Amniotic stem cell (primary cell): ENCODE measurements around the gene MED8.
"Not testable (repeated sequence)": the region's sequence is repeated elsewhere in the genome, so short reads cannot be mapped to it uniquely, and the experiment has no call there.

Source experiments
- DNase-seq: peaks from one replicate; lab custom pipeline; 2025; lab: John Stamatoyannopoulos, UW

The MED8 gene

DNA sequence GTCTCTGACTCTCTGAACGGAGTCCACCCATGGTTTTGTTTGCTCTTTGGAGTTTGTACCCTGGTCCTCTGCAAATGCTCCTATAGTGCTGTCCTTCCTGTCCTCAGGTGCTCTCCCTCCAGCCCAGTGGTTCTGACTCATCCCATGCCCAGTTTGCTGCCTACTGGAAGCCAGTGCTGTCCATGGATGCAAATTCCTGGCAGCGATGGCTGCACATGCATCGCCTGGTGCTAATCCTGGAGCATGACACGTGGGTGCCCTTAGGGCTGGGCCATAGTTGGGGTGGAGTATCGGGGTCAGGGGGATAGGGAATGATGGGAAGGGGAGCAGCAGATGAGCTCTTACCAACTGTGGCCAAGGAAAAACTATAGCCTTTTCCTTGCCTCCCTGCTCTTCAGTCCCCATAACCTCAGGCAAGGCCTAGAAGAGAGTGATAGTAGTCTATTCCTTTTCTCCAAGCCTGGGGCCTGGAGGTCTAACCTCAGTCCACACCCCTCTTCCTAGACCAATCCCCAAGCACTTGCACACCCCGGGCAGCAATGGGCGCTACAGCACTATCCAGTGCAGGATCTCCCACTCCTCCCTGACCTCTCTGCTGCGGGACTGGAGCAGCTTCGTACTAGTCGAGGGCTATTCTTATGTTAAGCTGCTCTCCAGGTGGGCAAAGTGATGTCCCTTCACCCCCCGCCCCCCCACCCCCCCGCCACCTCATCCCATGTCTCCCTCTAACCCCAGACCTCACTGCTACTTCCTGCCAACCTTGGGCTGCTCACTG lies 32.6 kb upstream of the MED8 start:
- DNase-seq: no peak

DNA sequence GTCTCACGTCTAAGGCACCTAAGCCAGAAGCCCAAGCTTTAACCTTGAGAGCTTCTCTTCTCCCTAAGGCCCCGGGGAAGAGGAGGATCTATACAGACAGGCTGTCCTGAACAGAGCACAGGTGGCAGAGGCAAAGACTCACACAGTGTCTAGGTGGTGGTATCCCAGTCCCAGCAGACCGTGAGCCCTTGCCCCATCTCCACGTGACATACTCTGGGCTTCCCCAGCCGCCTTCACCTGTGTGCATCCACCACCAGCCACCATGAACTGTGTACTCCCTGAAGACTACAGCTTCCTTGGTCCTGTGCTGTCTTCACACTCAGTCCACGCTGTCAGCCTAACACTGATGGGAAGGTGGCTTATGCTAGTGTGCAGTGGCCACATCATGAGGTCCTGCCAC lies 31.8 kb upstream of the MED8 start:
- DNase-seq: no peak

GRCh38 chr1:43420874-43421273 lies 31.3 kb upstream of the MED8 start:
- no peak for DNase-seq

- no peak for DNase-seq
Observed at GRCh38 chr1:43419627-43420425, 30.2 kb upstream of the MED8 start.

- no peak for DNase-seq
Observed at GRCh38 chr1:43418858-43419257, 29.3 kb upstream of the MED8 start.

DNA sequence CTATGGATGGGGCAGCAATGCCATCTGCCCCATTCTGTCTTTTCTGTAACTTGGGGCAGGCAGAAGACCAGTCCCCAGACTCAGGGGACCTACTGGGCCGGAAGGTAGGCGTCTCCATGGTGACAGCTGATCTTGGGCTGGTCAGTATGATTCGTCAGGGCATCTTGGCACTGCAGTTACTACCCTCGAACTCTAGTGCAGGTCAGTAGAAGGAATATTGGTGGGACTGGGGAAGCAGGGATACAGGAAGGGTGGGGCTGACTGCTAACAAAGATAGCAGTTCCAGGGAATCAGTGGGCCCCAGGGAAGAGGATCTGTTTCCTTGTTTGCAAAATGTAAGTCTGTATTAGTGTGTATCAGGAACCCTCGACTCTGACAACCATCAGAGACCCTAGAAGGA lies 26.3 kb upstream of the MED8 start:
- DNase-seq: no peak

GRCh38 chr1:43414634-43415223 lies 25.1 kb upstream of the MED8 start:
- DNase-seq: no peak

- not testable (repeated sequence) for DNase-seq
Observed at GRCh38 chr1:43413426-43413825, 23.8 kb upstream of the MED8 start.

DNA sequence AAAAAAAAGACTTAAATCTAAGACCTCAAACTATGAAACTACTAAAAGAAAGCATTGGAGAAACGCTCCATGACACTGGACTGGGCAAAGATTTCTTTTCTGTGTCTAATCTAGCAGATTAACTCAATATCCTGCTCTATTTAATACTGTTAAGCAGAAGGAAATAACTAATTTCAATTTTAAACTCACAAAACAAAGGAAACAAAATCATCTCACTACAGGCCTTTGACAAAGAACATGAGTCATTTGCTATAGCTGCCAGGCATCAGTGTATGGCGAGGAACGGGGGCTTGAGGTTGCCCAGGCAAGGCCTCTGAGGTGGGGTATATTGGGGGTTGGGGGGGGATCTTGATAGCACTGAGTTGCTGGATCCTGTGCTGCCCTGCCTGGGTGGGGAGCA lies 21.0 kb upstream of the MED8 start:
- no peak for DNase-seq

- DNase-seq: no peak
Observed at GRCh38 chr1:43405876-43406234, 16.3 kb upstream of the MED8 start.

- no peak for DNase-seq
Observed at GRCh38 chr1:43405219-43405875, 15.7 kb upstream of the MED8 start.

- DNase-seq: no peak
Observed at GRCh38 chr1:43404353-43404752, 14.8 kb upstream of the MED8 start.

- no peak for DNase-seq
Observed at GRCh38 chr1:43402089-43402865, 12.7 kb upstream of the MED8 start.

DNA sequence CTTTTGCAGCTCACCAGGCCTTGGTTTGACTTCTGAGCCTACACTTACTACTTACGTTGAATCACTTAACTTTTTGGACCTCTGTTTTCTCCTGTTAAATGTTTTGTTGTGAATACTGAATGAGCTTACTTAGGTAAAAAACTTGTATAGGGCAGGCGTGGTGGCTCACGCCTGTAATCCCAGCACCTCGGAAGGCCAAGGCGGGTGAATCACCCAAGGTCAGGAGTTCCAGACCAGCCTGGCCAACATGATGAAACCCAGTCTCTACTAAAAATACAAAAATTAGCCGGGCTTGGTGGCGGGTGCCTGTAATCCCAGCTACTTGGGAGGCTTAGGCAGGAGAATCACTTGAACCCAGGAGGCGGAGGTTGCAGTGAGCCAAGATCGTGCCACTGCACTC lies 10.8 kb upstream of the MED8 start:
- not testable (repeated sequence) for DNase-seq

DNA sequence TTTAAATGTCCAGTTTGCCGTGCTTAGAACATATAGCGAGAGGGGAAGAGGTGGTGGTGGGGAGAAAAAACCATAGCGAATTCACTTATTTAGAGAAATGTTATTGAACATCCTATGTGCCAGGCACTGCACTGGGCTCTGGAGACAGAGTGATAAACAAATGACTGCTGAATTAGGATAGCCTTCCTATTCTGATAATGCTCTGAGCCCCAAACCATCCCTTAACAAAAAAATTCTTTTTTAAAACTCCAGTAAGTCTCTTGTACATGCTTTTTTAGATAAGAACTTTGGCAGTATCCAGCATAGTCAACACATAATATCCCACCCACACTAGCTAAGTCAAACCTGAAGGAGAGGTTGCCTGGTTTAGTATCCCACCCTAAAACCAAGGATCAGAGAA lies 8.6 kb upstream of the MED8 start:
- DNase-seq: no peak

DNA sequence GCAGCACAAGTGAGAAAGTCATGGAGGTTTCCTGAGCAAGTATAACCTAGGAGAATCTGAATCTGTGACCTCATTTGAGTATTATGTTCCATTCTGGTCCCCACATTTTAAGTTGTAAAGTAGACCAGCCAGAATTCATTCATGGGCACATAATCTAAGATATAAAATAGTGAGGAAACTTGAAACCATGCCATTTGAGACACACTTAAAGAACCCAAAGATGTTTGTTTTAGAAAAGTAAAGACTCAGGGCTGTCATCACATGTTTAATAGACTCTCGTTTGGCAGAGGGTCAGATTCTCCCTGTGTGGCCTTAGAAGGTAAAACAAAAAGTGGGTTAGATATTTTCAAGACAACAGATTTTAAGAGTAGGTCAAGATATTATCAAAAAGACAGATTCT lies 6.5 kb upstream of the MED8 start:
- no peak for DNase-seq

DNA sequence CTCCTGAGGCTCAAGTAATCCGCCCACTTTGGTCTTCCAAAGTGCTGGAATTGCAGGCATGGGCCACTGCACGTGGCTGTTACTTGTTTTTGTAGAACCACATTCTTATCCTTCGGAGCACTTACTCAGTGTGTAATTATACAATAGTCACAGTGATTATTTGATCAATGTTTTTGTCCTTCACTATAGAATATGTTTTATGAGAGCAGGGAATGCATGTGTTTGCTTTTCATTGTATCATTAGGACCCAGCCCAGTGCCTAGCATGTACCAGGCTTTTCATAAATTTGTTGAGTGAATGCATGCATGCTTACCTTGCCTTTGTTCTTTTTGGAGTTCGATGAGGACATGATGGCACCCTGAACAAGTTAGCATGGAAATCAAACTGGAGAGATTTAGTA lies 5.9 kb upstream of the MED8 start:
- no peak for DNase-seq

GRCh38 chr1:43392702-43393101 lies 3.1 kb upstream of the MED8 start:
- no peak for DNase-seq

DNA sequence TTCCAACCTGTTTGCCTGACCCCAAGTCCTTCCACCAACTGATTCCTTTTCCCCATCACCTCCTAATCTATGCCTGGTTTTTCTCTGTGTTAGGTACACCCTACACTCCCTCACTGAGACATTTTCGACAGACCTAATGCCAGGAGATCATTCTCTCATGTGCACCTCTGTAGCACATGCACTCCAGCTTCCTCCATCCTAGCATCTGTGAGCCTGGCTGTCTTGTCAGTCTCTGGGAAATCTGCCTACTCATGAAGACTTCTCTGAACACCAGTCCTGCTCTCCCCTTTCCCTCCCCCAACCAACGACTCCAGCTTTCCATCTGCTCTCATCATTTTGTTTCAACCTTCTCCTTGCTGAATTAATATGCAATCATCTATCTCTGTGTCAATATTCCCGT lies 987 bp downstream of the MED8 start:
- DNase-seq: no peak

DNA sequence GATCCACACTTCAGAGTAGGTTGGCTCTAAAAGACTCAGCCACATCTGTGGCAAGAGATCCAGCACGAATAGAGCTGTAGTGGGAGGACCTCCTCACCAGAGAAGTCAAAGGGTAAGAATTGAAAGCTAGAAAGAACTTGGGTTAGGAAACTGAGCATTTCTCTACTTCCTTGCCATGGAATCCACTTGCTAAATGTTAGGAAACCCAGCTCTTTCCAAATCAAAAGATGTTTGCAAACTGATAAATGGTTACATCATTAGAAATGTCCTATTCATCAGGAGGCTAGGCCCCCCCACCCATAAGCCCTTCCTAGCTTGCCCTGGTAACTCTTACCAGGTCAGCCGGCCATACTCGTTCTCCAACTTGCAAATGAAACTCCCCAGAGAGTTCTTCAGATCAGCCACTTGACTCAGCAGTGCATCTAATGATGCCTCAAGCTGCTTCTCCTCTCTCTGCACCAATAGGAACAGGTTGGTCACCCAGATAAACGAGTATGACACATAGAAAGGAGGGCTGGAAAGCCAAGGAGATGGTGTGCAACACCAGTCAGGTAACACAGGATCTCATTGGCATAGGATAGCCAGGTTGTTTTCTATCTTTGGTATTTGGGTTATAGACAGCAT lies 1.5 kb downstream of the MED8 start:
- no peak for DNase-seq

DNA sequence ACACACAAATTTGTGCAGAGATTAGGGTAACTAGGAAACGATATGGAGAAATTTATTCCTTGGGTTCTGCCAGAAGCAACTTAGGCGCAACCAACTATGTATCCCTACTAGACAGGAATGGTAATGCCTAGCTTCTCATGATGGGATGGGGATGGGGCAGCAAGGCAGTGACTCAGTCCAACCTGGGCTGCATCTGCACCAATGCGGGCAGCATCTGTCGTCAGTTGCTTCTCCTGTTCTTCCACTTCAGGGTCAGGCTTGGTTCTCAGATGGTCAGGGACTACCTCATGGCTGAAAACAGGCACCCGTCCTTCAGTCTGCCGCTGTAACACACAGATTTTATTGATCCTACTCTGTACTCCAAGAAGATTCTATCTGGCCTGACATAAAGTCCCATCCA lies 2.9 kb downstream of the MED8 start:
- no peak for DNase-seq

GRCh38 chr1:43383449-43383848 lies 6.2 kb downstream of the MED8 start:
- no peak for DNase-seq
